ENCODE results near the gene VSTM2L. TPM values are rescaled to one million over a fixed set of nuclear protein-coding genes. Genes with fewer than 3 reads are reported as not detected.

VSTM2L gene
- total RNA-seq, 2 donors from 2014 or later: 1.4 to 1.5 TPM

- no peak overlapping the region for H3K4me3 ChIP-seq
- no peaks in the 10 kb centered on the region for H3K36me3 ChIP-seq
- no peak overlapping the region for H3K9ac ChIP-seq (ENCODE audit: low read depth in 2 of 2, low read length in 2 of 2)
- intact Hi-C loops (cut with DNase I): no loop called here
- H3K27ac ChIP-seq: no peak overlapping the region
- TF ChIP-seq CTCF (IDR thresholded peaks at IDR 0.05): no peak
- H3K9me3 ChIP-seq: no peaks in the 10 kb centered on the region
- H3K27me3 ChIP-seq: no peaks in the 10 kb centered on the region
- no peaks in the 10 kb centered on the region for H3K4me1 ChIP-seq
- DNase-seq: no peak
Observed at GRCh38 chr20:37869334-37869861, 33.5 kb upstream of the VSTM2L start.

- H3K27me3 ChIP-seq: no peaks in the 10 kb centered on the region
- no peak for DNase-seq
- H3K9me3 ChIP-seq: no peaks in the 10 kb centered on the region
- H3K4me3 ChIP-seq: no peak overlapping the region
- no peak for TF ChIP-seq CTCF (IDR thresholded peaks at IDR 0.05)
- intact Hi-C loops (cut with DNase I): no loop called here
- no peaks in the 10 kb centered on the region for H3K4me1 ChIP-seq
- no peaks in the 10 kb centered on the region for H3K36me3 ChIP-seq
- H3K9ac ChIP-seq (ENCODE audit: low read depth in 2 of 2, low read length in 2 of 2): no peak overlapping the region
- no peak overlapping the region for H3K27ac ChIP-seq
Observed at GRCh38 chr20:37870294-37870693, 32.6 kb upstream of the VSTM2L start.

- no peaks in the 10 kb centered on the region for H3K4me1 ChIP-seq
- no peaks in the 10 kb centered on the region for H3K27me3 ChIP-seq
- H3K4me3 ChIP-seq: no peak overlapping the region
- no peaks in the 10 kb centered on the region for H3K36me3 ChIP-seq
- no peak for DNase-seq
- no peak overlapping the region for H3K9ac ChIP-seq (ENCODE audit: low read depth in 2 of 2, low read length in 2 of 2)
- intact Hi-C loops (cut with DNase I): no loop called here
- H3K9me3 ChIP-seq: no peaks in the 10 kb centered on the region
- no peak for TF ChIP-seq CTCF (IDR thresholded peaks at IDR 0.05)
- H3K27ac ChIP-seq: no peak overlapping the region
Observed at GRCh38 chr20:37871751-37872150, 31.2 kb upstream of the VSTM2L start.

GRCh38 chr20:37872161-37872560, 30.8 kb upstream of the VSTM2L start:
- no peak overlapping the region for H3K4me3 ChIP-seq
- TF ChIP-seq CTCF (IDR thresholded peaks at IDR 0.05): no peak

GRCh38 chr20:37873884-37874283, 29.0 kb upstream of the VSTM2L start:
- Histone ChIP-seq H3K4me3 (no peak overlapping the region), H3K9ac (ENCODE audit: low read depth in 2 of 2, low read length in 2 of 2) (no peak overlapping the region), H3K9me3 (no peaks in the 10 kb centered on the region), H3K4me1 (no peaks in the 10 kb centered on the region), H3K27ac (no peak overlapping the region), H3K27me3 (no peaks in the 10 kb centered on the region), H3K36me3 (no peaks in the 10 kb centered on the region)
- intact Hi-C loops (cut with DNase I): no loop called here
- DNase-seq: no peak
- no peak for TF ChIP-seq CTCF (IDR thresholded peaks at IDR 0.05)

More at GRCh38 chr20:37872161-37872560, 30.8 kb upstream of the VSTM2L start:
- Histone ChIP-seq H3K27ac (no peak overlapping the region), H3K9me3 (no peaks in the 10 kb centered on the region), H3K27me3 (no peaks in the 10 kb centered on the region), H3K9ac (ENCODE audit: low read depth in 2 of 2, low read length in 2 of 2) (no peak overlapping the region), H3K36me3 (no peaks in the 10 kb centered on the region), H3K4me1 (no peaks in the 10 kb centered on the region)
- DNase-seq: no peak
- intact Hi-C loops (cut with DNase I): no loop called here

All from colonic mucosa (tissue), 4 donors.